Hematopoietic multipotent progenitor cell (in vitro differentiated cells): ENCODE measurements around the gene SH3TC2. TPM values are rescaled to one million over a fixed set of nuclear protein-coding genes. Genes with fewer than 3 reads are reported as not detected.

Experiments
- DNase-seq, 3 donors: peaks; one replicate each; pipeline ENCODE4 v3.0.0-alpha.2; 2011 to 2015; ENCODE audit warnings: low read depth in 2 of 3, low spot score in 2 of 3
- total RNA-seq: library from RNA; depleted of rRNA; stranded (reverse); fragments of >200 nt; gene quantifications from one replicate; pipeline ENCODE4 v1.2.3, GENCODE V29; 2012

Gene SH3TC2
- total RNA-seq, 1 donor: 2.2 TPM

DNA sequence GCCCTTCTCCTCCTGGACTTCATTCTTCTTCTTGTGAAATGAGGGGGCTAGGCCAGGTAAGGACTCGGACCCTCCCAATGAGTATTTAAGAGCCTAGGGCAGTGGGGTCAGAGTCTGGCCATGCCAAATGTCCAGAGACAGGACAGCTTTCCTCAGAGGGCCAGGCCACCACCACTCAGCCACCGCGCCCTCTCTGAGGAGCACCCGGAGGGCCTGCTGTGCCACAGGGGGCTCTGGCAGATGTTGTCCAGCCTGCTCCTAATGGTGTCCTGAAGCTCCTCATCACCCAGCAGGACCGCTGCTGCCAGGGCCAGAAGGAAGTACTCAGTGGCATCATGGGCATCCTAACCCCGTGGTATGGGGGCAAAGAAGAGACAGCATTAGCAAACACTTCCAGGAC lies 58.3 kb downstream of the SH3TC2 start:
- no peak for DNase-seq

- DNase-seq: peak in 1 of 3 donors; percentile 21
These were observed 59.8 kb downstream of the SH3TC2 start for GRCh38 chr5:149002761-149003689.

- no peak for DNase-seq
These were observed 60.8 kb downstream of the SH3TC2 start for GRCh38 chr5:149002053-149002452.

- DNase-seq: no peak
These were observed 61.7 kb downstream of the SH3TC2 start for GRCh38 chr5:149001162-149001561.

GRCh38 chr5:148999741-149000140 lies 63.1 kb downstream of the SH3TC2 start:
- DNase-seq: no peak

GRCh38 chr5:148998174-148998797 lies 64.6 kb downstream of the SH3TC2 start:
- DNase-seq: peak; percentile 6 to 79 (median 40)

GRCh38 chr5:148996270-148996669 lies 66.6 kb downstream of the SH3TC2 start:
- no peak for DNase-seq

GRCh38 chr5:148995791-148996190 lies 67.1 kb downstream of the SH3TC2 start:
- no peak for DNase-seq

GRCh38 chr5:148993283-148993936 lies 69.5 kb downstream of the SH3TC2 start:
- no peak for DNase-seq

- no peak for DNase-seq
These were observed 70.6 kb downstream of the SH3TC2 start for GRCh38 chr5:148992265-148992664.

DNA sequence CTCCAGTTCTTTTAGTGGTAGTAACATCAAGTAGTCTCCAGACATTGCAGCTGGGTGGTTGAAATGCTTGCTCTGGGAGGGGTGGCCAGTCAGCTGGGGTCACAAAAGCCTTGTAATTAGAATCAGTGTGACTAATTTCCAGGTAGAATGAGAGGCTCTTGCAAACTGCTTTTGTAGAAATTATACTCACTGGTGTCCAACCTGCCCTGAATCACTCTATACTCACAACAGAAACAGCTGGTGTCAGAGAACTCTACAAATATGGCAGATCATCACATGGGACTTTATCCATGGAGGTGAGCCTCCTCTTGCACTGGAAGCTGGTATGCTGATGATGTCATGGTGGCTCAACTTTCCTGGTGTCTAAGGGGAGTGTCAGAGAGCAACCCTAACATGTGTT lies 71.3 kb downstream of the SH3TC2 start:
- no peak for DNase-seq

- DNase-seq: no peak
These were observed 72.0 kb downstream of the SH3TC2 start for GRCh38 chr5:148990817-148991216.

- DNase-seq: no peak
These were observed 73.3 kb downstream of the SH3TC2 start for GRCh38 chr5:148989567-148989966.

GRCh38 chr5:148988328-148988727 lies 74.5 kb downstream of the SH3TC2 start:
- DNase-seq: no peak

GRCh38 chr5:148986636-148987035 lies 76.2 kb downstream of the SH3TC2 start:
- DNase-seq: no peak

GRCh38 chr5:148984345-148984744 lies 78.5 kb downstream of the SH3TC2 start:
- DNase-seq: no peak

GRCh38 chr5:148981353-148981752 lies 81.5 kb downstream of the SH3TC2 start:
- DNase-seq: no peak

DNA sequence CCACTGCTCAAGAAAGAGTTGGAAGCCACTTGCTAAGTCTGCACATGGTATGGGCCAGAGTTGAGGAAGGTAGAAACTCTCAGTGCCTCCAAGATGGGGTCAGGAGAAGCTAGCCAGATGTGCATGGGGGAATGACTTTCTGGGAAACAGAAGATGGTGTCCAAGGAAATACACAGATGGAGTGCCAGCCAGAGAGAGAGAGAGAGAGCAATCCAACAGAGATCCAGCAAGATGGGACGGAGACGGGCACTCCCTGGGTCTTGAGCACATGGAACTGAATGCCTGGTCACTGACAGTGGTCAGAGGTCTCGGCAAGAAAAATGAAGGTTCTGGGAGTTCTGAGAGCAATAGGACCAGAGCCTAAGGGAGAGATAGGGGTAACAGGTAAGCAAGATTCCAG lies 82.1 kb downstream of the SH3TC2 start:
- no peak for DNase-seq

- DNase-seq: no peak
These were observed 83.7 kb downstream of the SH3TC2 start for GRCh38 chr5:148979083-148979723.

DNA sequence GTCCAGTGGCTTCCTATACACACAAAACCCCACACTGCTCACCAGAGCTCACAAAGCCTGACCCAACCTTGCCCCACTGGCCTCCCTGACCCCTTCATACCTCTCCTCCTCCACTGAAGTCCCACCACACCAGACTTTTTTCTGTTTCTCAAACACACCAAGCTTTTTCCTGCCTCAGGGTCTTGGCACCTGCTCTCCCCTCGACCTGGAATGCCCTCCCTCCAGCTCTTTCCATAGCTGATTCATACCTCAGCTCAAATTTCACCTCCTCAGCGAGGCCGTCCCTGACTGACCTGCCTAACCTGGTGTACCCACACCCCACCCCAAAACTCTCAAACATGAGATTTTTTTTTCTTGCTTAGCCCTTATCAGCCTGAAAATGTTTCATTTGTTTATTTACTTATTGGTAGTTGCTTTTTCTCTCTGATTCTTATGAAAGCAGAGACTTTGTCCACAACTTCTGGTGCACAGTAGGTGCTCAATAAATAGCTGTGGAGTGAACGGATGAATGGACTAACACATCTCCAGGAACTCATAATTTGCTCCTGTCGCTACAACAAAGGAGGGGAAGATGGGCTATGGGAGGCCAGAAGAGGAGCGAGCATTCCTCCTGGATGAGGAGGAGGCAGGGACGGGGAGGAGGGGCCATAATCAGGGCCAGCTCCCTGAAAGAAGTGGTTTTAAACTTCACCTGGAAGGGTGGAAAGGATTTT lies 84.3 kb downstream of the SH3TC2 start:
- no peak for DNase-seq
